HCT116 (cell line): ENCODE data around the gene BCAR3. TPM values are rescaled to one million over a fixed set of nuclear protein-coding genes. Genes with fewer than 3 reads are reported as not detected.

ENCODE experiments used
- ATAC-seq: fragments of 200-7000 bp; cut with Tn5 transposase; 2 replicates; pipeline ENCODE4 v1.9.1; 2020; ENCODE audit warnings: mild to moderate bottlenecking, moderate library complexity
- BruUV-seq: library from RNA; stranded (reverse); fragments of 400-500 nt; replicated peaks from 2 replicates; lab custom pipeline; 2021; lab: Mats Ljungman, UMichigan
- CTCF ChIA-PET: fragments of 300-600 bp; sonication (Branson Sonifier 250); formaldehyde crosslinking; loops from one replicate; lab custom pipeline; 2021; ENCODE audit warnings: antibody characterized with exemption; lab: Charles Lee
- POLR2A ChIA-PET: fragments of 300-600, 350-600 bp; sonication (Branson Sonifier 250); formaldehyde crosslinking; loops from one replicate; lab custom pipeline; 2021; ENCODE audit warnings: antibody characterized with exemption; lab: Charles Lee
- RAD21 ChIA-PET, 2 experiments: fragments of 300-600 bp; sonication (Branson Sonifier 250); formaldehyde crosslinking; loops; one replicate each; lab custom pipeline; 2023; ENCODE audit warnings: low total read pairs in 2 of 2; ENCODE audit not compliant: uncharacterized antibody in 2 of 2, unreplicated experiment in 2 of 2, low non-redundant PET in 1 of 2; lab: Charles Lee
- DNase-seq: peaks from one replicate; pipeline ENCODE4 v3.0.0-alpha.2; 2010; ENCODE audit warnings: low read depth, low spot score
- H2AFZ ChIP-seq: fragments of 200-600 bp; shearing (Covaris generic), sonication (generic); 2 replicates; pipeline ENCODE4 v1.6.1; 2017; ENCODE audit warnings: low read depth, mixed run types, mixed read lengths, antibody characterized with exemption, low read length; ENCODE audit not compliant: poor library complexity, severe bottlenecking
- H3K27ac ChIP-seq: 2 replicates; pipeline ENCODE4 v1.5.1; 2012; ENCODE audit warnings: low read depth, low read length
- H3K27me3 ChIP-seq: fragments of 200-600 bp; sonication (generic); 2 replicates; pipeline ENCODE4 v1.6.1; 2016; ENCODE audit warnings: mixed run types, low read length, mixed read lengths; ENCODE audit not compliant: insufficient read depth
- H3K36me3 ChIP-seq, 2 experiments: fragments of 200-500 bp in 1 of 2; fragments of 200-600 bp in 1 of 2; sonication (Bioruptor generic) in 1 of 2; sonication (generic) in 1 of 2; 2 replicates each; pipeline versions ENCODE4 v1.5.1 to v1.6.1; 2014 to 2016; ENCODE audit warnings: low read length in 2 of 2, inconsistent platforms in 1 of 2, mixed read lengths in 1 of 2, mixed run types in 1 of 2; ENCODE audit not compliant: insufficient read depth in 2 of 2, control insufficient read depth in 1 of 2
- H3K4me1 ChIP-seq, 2 experiments: fragments of 200-600 bp in 1 of 2; sonication (generic) in 1 of 2; 2 replicates each; pipeline versions ENCODE4 v1.5.1 to v1.6.1; 2012 to 2017; ENCODE audit warnings: low read length in 2 of 2, inconsistent platforms in 1 of 2, mild to moderate bottlenecking in 1 of 2, mixed read lengths in 1 of 2, mixed run types in 1 of 2, moderate library complexity in 1 of 2; ENCODE audit not compliant: insufficient read depth in 2 of 2, control insufficient read depth in 1 of 2
- H3K4me2 ChIP-seq: fragments of 200-600 bp; sonication (generic); 2 replicates; pipeline ENCODE4 v1.6.1; 2017; ENCODE audit warnings: mixed run types, low read length, mixed read lengths
- H3K4me3 ChIP-seq, 2 experiments: fragments of 200-600 bp in 1 of 2; sonication (generic) in 1 of 2; replicated peaks in 1 of 2; 2 replicates each; pipeline ENCODE4 v1.5.1; 2011 to 2016; ENCODE audit warnings: low read length in 2 of 2, control low read depth in 1 of 2, low read depth in 1 of 2, mild to moderate bottlenecking in 1 of 2, mixed read lengths in 1 of 2, mixed run types in 1 of 2
- H3K79me2 ChIP-seq: fragments of 200-600 bp; sonication (generic); 2 replicates; pipeline ENCODE4 v1.6.1; 2017; ENCODE audit warnings: mild to moderate bottlenecking, mixed run types, low read length, moderate library complexity, mixed read lengths; ENCODE audit not compliant: insufficient read depth
- H3K9ac ChIP-seq: fragments of 200-600 bp; sonication (generic); 2 replicates; pipeline ENCODE4 v1.6.1; 2016; ENCODE audit warnings: low read length, mixed read lengths
- H3K9me2 ChIP-seq: fragments of 200-600 bp; sonication (generic), shearing (Covaris generic); 2 replicates; pipeline ENCODE4 v1.6.1; 2017; ENCODE audit warnings: mixed run types, mild to moderate bottlenecking, moderate library complexity; ENCODE audit not compliant: insufficient read depth
- H3K9me3 ChIP-seq, 2 experiments: fragments of 200-500 bp in 1 of 2; fragments of 200-600 bp in 1 of 2; sonication (Bioruptor generic) in 1 of 2; sonication (generic) in 1 of 2; 2 replicates each; pipeline ENCODE4 v1.6.1; 2014 to 2017; ENCODE audit warnings: low read length in 2 of 2, mixed read lengths in 2 of 2, inconsistent platforms in 1 of 2, low read depth in 1 of 2, mild to moderate bottlenecking in 1 of 2, mixed run types in 1 of 2, moderate library complexity in 1 of 2; ENCODE audit not compliant: control insufficient read depth in 1 of 2, insufficient read depth in 1 of 2
- H4K20me1 ChIP-seq: fragments of 200-600 bp; sonication (generic), shearing (Covaris generic); 2 replicates; pipeline ENCODE4 v1.6.1; 2017; ENCODE audit warnings: mixed run types, mild to moderate bottlenecking, moderate library complexity; ENCODE audit not compliant: insufficient read depth
- CBX3 ChIP-seq: IDR thresholded peaks from 2 replicates; pipeline ENCODE4 v1.6.1; 2012; ENCODE audit warnings: low read depth
- CEBPB ChIP-seq: IDR thresholded peaks from 2 replicates; pipeline ENCODE4 v1.6.1; 2012; ENCODE audit warnings: low read depth
- EGR1 ChIP-seq: IDR thresholded peaks from 2 replicates; pipeline ENCODE4 v1.6.1; 2012; ENCODE audit warnings: low read depth
- JUND ChIP-seq: IDR thresholded peaks from 2 replicates; pipeline ENCODE4 v1.6.1; 2012
- POLR2A ChIP-seq: IDR thresholded peaks from 2 replicates; pipeline ENCODE4 v1.7.0; 2011; ENCODE audit warnings: borderline replicate concordance; ENCODE audit not compliant: insufficient read depth, insufficient read length; ENCODE audit errors: extremely low read depth
- RAD21 ChIP-seq: IDR thresholded peaks from 2 replicates; pipeline ENCODE4 v1.6.1; 2012; ENCODE audit warnings: low read depth, mild to moderate bottlenecking
- TCF7L2 ChIP-seq: IDR thresholded peaks from 2 replicates; pipeline ENCODE4 v1.7.0; 2011; ENCODE audit warnings: borderline replicate concordance, inconsistent platforms; ENCODE audit not compliant: insufficient read depth, insufficient read length; ENCODE audit errors: extremely low read depth
- intact Hi-C: fragments of 100-400 bp; cut with micrococcal nuclease; formaldehyde crosslinking; loops from 2 replicates; pipeline ENCODE4 v1.10.0; 2022
- total RNA-seq: library from RNA; stranded (reverse); gene quantifications from one replicate; pipeline ENCODE4 v1.2.1, GENCODE V29; 2021; ENCODE audit not compliant: unreplicated experiment
- TF ChIP-seq, protein P1 (sequence below): IDR thresholded peaks from 2 replicates; pipeline ENCODE4 v1.6.1; 2012; ENCODE audit warnings: low read depth
- TF ChIP-seq, protein P2 (sequence below): IDR thresholded peaks from 2 replicates; pipeline ENCODE4 v1.6.1; 2011; ENCODE audit warnings: mild to moderate bottlenecking, low read length, moderate library complexity; ENCODE audit not compliant: insufficient replicate concordance; ENCODE audit errors: extremely low read depth

The BCAR3 gene
- total RNA-seq, 1 experiment from 2014 or later: 24.5 TPM

DNA sequence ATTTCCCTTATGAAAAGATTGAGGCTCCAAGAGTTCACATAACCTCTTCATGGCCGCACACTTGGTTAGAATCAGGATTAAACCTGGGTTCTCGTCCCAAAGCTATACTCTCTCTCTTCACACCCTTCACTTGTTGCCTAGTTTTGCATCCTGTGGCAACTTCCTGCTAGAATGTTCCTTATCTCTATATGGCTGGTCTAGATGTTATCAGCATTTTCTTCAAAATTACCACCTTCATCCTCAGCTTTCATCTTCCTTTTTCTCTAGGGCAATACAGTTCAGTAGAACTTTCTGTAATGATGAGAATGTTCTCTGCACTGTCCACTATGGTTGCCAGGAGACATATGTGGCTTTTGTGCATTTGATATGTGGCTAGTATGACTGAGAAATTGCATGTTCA is 31.1 kb upstream of the BCAR3 start:
- intact Hi-C loops: no loop called here
- Histone ChIP-seq H3K27ac (no peak overlapping the region), H4K20me1 (no peaks in the 10 kb centered on the region), H3K27me3 (no peaks in the 10 kb centered on the region), H2AFZ (no peak overlapping the region), H3K9me3 (peaks cover 0 to 9% of the 10 kb centered on the region in 2 experiments; a peak in 1 of 4 replicates), H3K79me2 (no peaks in the 10 kb centered on the region), H3K4me1 (peaks cover 0 to 33% of the 10 kb centered on the region in 2 experiments; a peak in 2 of 4 replicates), H3K9ac (no peak overlapping the region), H3K36me3 (no peaks in the 10 kb centered on the region; a peak in 1 of 4 replicates), H3K4me2 (no peak overlapping the region), H3K9me2 (no peaks in the 10 kb centered on the region), H3K4me3 (no peak overlapping the region)
- ATAC-seq (no peak), DNase-seq (no peak)
- no TSS peak for BruUV-seq
- RAD21 ChIA-PET: no interaction called here
- TF ChIP-seq POLR2A (no peak), EGR1 (no peak), JUND (no peak), CBX3 (no peak), CEBPB (no peak), RAD21 (no peak), TCF7L2 (no peak)
- TF ChIP-seq, protein P1, sequence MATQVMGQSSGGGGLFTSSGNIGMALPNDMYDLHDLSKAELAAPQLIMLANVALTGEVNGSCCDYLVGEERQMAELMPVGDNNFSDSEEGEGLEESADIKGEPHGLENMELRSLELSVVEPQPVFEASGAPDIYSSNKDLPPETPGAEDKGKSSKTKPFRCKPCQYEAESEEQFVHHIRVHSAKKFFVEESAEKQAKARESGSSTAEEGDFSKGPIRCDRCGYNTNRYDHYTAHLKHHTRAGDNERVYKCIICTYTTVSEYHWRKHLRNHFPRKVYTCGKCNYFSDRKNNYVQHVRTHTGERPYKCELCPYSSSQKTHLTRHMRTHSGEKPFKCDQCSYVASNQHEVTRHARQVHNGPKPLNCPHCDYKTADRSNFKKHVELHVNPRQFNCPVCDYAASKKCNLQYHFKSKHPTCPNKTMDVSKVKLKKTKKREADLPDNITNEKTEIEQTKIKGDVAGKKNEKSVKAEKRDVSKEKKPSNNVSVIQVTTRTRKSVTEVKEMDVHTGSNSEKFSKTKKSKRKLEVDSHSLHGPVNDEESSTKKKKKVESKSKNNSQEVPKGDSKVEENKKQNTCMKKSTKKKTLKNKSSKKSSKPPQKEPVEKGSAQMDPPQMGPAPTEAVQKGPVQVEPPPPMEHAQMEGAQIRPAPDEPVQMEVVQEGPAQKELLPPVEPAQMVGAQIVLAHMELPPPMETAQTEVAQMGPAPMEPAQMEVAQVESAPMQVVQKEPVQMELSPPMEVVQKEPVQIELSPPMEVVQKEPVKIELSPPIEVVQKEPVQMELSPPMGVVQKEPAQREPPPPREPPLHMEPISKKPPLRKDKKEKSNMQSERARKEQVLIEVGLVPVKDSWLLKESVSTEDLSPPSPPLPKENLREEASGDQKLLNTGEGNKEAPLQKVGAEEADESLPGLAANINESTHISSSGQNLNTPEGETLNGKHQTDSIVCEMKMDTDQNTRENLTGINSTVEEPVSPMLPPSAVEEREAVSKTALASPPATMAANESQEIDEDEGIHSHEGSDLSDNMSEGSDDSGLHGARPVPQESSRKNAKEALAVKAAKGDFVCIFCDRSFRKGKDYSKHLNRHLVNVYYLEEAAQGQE: no peak
- TF ChIP-seq, protein P2, sequence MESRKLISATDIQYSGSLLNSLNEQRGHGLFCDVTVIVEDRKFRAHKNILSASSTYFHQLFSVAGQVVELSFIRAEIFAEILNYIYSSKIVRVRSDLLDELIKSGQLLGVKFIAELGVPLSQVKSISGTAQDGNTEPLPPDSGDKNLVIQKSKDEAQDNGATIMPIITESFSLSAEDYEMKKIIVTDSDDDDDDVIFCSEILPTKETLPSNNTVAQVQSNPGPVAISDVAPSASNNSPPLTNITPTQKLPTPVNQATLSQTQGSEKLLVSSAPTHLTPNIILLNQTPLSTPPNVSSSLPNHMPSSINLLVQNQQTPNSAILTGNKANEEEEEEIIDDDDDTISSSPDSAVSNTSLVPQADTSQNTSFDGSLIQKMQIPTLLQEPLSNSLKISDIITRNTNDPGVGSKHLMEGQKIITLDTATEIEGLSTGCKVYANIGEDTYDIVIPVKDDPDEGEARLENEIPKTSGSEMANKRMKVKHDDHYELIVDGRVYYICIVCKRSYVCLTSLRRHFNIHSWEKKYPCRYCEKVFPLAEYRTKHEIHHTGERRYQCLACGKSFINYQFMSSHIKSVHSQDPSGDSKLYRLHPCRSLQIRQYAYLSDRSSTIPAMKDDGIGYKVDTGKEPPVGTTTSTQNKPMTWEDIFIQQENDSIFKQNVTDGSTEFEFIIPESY: no peak
- CTCF ChIA-PET: no interaction called here
- POLR2A ChIA-PET: no interaction called here
